ENCODE measurements around the gene ULK3.

ULK3 gene

GRCh38 chr15:74799255-74799855 is 43.6 kb downstream of the ULK3 start:
- DNase-seq (ENCODE audit: low spot score) = no peak

DNA sequence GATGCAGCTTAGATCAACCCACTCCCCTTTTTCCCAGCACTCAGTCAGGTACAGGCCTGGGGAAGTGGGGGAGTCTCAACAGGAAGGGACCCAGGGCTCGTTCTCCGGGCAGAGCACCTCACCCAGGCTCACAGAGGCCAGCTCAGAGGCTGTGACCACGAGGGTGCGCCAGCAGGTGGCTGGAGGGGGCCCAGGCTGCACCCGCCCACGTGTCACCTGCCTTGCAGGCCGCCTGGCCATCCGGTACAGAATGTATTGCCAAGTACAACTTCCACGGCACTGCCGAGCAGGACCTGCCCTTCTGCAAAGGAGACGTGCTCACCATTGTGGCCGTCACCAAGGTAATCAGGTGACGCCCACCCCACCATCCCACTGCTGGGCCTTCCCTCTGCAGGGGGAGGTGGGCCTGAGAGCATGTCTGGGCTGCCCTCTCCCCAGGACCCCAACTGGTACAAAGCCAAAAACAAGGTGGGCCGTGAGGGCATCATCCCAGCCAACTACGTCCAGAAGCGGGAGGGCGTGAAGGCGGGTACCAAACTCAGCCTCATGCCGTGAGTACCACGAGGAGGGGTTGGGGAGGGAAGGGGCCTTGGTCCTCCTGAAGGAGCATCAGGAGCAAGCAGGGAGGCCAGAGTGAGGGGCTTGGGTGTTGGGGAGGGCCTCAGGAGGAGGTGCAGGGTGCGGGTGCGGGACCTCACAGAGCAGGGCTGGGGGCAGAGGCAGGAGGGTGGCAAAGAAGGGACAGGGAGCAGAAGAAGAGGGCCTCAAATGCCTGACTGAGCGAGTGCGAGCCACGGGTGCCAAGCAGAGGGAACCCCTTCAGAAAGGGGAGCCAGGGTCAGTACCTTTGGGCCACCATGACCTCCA is 44.3 kb downstream of the ULK3 start:
- DNase-seq (ENCODE audit: low spot score) = no peak

- DNase-seq (ENCODE audit: low spot score) = no peak
Observed at GRCh38 chr15:74795966-74796625, 46.9 kb downstream of the ULK3 start.

DNA sequence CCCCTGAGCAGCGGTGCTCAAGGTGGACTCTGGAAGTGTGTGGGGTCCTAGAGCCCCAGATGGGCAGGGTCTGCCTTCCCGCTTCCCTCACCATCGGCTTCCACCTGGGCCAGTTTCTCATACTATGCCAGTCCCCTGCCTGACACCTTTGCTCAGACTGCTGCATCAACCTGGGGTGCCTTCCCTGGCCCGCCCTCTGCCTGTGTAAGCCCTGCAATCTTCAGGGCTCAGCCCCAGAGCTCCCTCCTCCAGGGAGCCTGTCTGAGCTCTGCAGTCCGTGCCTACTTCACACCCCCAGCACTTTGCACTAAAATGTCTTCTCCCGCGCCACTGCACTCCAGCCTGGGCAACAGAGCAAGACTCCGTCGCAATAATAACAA is 48.0 kb downstream of the ULK3 start:
- no peak for DNase-seq (ENCODE audit: low spot score)

DNA sequence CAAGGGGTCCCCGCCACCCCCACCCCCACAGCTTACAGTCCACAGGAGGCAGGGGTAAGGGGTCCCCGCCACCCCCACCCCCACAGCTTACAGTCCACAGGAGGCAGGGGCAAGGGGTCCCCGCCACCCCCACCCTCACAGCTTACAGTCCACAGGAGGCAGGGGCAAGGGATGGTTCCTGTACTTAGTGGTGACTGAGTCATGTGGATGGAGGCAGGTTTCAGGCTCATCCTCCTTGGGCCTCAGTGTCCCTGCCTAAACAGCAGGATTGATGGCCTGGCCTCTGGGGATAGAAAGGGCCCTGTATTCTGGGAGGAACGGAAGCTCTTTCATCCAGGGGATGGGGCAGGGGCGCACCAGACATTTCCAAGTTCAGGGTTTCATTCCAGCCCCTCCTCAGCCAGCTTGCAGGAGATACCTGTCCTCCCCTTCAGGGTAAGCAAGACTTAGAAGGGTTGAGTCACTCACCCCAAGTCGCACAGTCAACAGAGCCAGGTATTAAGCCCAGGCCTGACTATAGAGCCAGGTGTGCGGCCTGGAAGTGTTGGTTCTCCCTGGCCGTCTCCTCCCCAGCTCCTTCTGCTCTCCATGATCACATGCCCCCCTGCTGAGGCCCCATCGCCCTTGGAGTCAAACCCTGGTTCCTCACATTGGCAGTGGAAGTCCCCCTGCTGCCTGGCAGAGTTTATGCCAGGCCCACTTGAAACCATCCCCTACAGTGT is 48.5 kb downstream of the ULK3 start:
- no peak for DNase-seq (ENCODE audit: low spot score)

DNA sequence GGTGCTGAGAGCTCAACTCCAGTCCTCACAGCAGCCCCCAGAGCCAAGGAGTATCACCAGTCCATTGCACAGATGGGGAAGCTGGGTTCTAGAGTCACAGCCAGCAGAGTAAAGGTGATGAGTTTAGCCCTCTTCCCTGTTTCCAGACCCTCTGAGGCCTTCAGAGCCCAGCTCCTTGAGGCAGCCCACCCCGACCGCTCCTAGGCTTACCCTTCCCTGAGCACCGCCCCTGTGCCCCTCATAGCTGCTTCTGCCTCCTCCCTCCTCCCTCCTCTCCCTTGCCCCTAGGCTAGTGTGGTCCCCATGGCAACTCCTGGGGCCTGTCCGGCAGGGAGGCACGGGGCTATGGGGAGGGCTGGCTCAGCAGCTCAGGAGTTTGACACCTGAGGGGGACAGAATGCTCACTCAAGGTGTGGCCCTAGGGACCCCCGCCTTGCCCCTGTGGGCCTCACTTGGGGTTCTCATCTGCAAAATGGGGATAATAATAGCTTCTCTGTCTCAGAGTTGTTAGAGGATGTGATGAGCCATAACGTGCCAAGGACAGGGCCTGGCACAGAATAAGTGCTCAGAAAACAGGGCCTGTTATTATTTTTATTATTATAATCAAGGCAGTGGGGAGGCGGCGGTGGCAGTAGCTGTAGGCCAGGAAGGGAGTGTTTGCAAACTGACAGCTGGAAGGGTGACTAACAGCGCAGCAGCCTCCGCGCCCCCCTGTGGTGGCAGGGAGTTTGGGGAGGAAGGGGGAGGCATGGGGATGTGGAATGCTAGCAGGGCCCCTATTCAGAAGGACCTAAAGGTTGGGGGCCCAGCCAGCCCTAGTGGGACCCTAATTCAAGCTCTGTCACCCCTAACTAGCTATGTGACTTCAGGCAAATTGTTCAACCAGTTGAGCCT is 49.6 kb downstream of the ULK3 start:
- DNase-seq (ENCODE audit: low spot score) = no peak

DNA sequence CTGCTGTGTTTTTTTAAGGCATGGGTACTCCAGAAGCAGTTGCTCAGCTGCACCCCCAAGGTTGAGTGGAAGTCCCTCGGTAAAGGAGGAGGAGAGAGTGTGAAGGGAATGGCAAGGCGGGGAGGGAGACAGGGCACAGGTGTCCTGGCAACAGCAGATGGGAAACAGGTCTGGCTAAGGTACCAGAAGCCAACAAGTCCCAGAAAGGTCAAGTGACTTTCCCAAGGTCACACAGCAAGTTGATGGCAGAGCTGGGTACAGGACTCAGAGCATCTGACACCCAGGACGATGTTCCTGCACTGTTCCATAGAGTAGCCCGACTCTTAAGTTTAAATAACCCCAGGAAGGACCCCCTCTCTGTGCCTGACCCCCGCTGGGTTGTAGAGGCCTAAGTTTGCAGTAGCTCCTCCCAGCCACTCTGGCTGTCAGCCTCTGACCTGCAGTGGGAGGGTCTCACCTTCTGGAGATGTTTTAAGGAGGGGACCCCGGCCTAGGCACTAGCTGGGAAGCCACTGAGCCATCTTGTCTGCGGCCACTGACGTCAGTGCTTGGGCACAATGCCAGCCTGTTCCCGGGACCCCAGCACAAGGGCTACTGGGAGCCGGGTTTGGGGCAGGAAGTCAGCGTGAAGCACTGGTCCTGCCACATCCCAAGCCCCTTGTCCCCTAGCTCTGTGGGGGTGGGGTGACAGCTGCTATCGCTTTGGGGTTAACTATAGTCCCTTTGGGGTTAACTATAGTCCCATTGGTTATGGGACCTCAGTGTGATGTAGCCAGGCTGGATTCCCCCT is 50.5 kb downstream of the ULK3 start:
- DNase-seq (ENCODE audit: low spot score) = no peak

DNA sequence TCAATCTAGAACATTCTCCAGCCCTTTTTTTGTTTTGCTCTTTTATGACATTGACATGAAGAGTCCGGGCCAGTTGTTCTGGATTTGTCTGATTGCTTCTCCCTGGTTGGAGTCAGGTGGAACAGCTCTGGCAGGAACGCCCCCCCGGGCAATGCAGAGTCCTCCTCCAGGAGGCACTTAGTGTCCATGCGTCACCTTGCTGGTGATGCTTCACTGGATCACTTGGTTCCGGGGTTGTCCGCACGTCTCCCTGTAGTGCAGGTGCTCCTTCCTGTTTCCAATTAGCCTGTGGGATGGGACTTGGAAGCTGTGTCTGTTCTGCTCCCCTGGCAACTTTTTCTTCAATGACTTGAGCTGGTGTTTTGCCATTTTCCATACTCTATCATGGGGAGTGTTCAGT is 51.3 kb downstream of the ULK3 start:
- no peak for DNase-seq (ENCODE audit: low spot score)

DNA sequence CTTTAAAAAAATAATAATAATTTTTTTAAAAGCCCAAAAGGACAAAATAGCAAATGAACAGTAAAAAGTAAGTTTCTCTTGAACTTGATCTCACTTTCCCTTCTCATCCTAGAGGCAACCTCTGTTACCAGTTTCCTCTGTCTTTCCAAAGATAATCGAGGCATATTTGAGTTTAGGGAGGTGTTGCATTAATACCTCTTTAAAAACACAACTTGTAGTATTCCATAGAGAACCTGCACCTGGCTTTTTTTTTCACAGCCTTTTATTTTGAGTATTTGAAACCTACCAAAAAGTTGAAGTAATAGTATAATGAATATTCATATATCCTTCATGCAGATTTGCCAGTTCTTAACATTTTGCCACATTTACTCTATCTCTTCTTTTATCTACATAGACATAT is 51.9 kb downstream of the ULK3 start:
- no peak for DNase-seq (ENCODE audit: low spot score)

DNA sequence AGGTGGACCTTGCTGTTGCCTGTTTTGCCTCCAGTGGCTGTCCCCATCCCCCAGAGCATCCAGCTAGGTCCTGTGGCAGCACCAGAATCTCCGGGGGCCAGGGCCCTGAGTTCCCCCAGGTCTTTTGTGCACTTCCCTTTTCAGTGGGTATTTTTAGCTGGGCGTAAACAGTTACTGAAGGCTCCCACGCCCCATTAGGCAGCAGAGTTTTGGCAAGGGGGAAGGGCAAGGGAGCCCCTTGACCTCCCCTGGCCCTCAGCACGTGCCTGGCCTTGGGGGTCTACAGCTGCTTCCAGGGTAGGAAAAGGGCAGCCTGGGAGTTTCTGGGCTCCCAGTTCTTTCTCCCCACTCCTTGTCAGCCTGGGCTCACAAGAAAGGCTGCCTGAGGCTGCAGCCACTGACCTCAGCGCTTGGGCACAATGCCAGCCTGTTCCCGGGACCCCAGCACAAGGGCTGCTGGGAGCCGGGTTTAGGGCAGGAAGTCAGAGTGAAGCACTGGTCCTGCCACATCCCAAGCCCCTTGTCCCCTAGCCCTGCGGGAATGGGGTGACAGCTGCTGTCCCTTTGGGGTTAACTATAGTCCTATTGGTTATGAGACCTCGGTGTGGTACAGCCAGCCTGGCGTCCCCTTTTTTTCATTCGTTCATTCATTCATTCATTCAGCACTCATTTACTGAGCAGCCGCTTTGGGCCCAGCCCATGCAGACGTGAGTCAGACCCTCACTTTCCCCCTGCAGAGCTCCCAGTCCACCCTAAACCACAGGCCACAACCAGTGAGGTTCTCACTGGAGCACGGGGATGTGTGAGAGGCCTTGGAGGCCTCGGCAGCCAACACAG is 52.7 kb downstream of the ULK3 start:
- no peak for DNase-seq (ENCODE audit: low spot score)

DNA sequence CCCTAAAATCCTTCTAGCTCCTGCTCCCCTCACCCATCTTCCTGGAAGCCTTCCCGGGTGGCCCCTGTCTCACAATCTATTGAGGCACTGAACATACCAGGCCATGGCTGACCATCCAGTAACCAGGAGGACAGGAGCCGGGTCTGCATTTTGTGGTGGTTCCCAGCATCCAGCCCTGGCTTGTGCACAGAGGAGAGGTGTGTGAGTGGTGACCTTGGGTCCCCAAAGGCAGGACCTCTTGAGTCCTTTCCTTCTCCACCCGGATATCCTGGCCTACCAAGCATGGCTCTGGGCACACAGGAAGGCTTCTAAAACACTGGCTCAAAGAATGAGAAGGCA is 53.2 kb downstream of the ULK3 start:
- DNase-seq (ENCODE audit: low spot score) = no peak

- DNase-seq (ENCODE audit: low spot score) = no peak
Observed at GRCh38 chr15:74789171-74789631, 53.8 kb downstream of the ULK3 start.

- DNase-seq (ENCODE audit: low spot score) = peak; percentile 76
Observed at GRCh38 chr15:74788683-74789151, 54.2 kb downstream of the ULK3 start.

GRCh38 chr15:74788042-74788682 is 54.8 kb downstream of the ULK3 start:
- no peak for DNase-seq (ENCODE audit: low spot score)

- DNase-seq (ENCODE audit: low spot score) = peak; percentile 95
Observed at GRCh38 chr15:74787251-74788041, 55.5 kb downstream of the ULK3 start.

DNA sequence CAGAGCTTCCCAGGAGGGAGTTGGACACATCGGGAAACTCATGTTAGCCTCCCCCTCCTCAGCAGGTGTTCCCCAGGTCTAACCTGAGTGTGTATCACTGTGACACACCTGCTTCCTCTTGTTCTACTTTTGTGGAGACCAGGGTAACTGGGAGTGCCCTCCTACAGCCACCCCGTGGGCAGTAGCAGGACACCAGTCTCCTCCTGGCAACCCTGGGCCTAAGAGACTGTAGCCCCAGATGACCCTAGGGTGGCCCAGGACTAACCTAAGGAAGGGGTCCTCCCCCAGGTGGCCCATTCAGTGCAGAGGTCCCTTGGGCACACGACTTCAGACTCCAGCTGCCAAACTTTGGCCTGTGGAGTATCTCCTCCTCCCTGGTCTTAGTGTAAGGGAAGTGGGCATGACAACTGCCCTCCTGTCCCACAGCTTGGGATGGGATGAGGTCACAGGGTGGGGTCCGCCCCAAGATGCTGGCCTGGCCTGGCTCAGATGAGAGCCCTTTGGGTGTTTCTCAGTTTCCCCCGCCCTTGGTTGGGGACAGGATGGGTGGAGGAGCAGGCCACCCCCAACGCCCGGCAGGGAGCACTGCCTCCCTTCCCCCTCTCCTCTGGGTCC is 56.3 kb downstream of the ULK3 start:
- DNase-seq (ENCODE audit: low spot score) = no peak
